ENCODE results near the gene RNF26. TPM values are rescaled to one million over a fixed set of nuclear protein-coding genes. Genes with fewer than 3 reads are reported as not detected.

Gene RNF26
- total and polyA plus RNA-seq, 2 of the 13 experiments (the other 11 are each of a cell fraction or from before 2014, with no cell fraction given), result 11.9 to 26.3 TPM

DNA sequence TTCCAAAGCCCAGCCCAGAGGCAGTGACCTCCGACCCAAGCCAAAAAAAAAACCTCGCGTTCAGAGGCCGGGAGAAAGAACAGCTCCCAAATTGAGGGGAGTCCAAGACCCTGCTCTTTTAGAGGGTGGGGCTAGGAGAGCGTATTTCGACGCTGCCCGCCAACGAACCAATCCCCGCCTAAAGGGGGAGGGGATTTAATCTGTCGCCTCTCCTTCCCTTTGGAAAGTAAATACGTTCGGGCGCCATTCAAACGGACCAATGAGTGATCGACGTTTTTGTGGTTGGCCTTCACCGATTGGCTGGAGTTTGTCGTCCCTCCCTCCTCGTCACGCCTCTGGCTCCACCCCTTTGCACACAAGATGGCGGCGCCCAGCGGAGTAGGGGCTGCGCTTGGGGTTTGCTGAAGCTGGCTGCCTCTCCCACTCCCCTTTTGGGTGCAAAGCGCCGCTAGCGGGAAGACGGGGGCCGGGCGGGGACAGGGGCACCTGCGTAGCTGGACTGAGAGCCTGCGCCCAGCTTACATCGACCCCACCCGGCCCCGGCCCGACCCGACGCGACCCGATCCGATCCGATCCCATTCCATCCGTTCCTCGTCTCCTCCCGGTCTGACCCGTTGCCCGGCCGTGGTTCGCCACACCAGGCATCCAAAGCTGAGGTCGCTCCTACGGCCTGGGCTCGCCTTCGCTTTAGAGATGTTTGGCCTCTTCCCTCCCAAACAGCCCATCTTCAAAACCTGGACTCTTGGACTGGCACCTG is at the start of gene RNF26 (continued):
- TF ChIP-seq, protein P1, sequence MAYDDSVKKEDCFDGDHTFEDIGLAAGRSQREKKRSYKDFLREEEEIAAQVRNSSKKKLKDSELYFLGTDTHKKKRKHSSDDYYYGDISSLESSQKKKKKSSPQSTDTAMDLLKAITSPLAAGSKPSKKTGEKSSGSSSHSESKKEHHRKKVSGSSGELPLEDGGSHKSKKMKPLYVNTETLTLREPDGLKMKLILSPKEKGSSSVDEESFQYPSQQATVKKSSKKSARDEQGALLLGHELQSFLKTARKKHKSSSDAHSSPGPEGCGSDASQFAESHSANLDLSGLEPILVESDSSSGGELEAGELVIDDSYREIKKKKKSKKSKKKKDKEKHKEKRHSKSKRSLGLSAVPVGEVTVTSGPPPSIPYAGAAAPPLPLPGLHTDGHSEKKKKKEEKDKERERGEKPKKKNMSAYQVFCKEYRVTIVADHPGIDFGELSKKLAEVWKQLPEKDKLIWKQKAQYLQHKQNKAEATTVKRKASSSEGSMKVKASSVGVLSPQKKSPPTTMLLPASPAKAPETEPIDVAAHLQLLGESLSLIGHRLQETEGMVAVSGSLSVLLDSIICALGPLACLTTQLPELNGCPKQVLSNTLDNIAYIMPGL (CRISPR knock-in tag; IDR thresholded peaks at IDR 0.05; ENCODE audit: borderline replicate concordance in 1 of 2, low read depth in 1 of 2), result peak; percentile 30 to 44; a peak in 2 of 4 replicates
- TF ChIP-seq, protein P2, sequence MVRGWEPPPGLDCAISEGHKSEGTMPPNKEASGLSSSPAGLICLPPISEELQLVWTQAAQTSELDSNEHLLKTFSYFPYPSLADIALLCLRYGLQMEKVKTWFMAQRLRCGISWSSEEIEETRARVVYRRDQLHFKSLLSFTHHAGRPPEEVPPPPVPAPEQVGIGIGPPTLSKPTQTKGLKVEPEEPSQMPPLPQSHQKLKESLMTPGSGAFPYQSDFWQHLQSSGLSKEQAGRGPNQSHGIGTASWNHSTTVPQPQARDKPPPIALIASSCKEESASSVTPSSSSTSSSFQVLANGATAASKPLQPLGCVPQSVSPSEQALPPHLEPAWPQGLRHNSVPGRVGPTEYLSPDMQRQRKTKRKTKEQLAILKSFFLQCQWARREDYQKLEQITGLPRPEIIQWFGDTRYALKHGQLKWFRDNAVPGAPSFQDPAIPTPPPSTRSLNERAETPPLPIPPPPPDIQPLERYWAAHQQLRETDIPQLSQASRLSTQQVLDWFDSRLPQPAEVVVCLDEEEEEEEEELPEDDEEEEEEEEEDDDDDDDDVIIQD (CRISPR knock-in tag; IDR thresholded peaks at IDR 0.05; ENCODE audit: low read depth), result no peak
- TF ChIP-seq PHF20 (CRISPR knock-in tag; IDR thresholded peaks at IDR 0.05), result peak; percentile 86
- TF ChIP-seq ZNF382 (CRISPR knock-in tag; IDR thresholded peaks at IDR 0.05; ENCODE audit: borderline replicate concordance), result no peak
- TF ChIP-seq POLR2A (IDR thresholded peaks at IDR 0.05; ENCODE audit: insufficient read depth in 1 of 2, low read depth in 2 of 2, low read length in 2 of 2), result peak; percentile 79 to 84
- TF ChIP-seq ZNF777 (CRISPR knock-in tag; IDR thresholded peaks at IDR 0.05), result peak; percentile 49; the same call in 1 of the 2 replicates
- peak; percentile 89 for TF ChIP-seq FOXK1 (CRISPR knock-in tag; IDR thresholded peaks at IDR 0.05; ENCODE audit: borderline replicate concordance, low read depth)
- TF ChIP-seq, protein P3, sequence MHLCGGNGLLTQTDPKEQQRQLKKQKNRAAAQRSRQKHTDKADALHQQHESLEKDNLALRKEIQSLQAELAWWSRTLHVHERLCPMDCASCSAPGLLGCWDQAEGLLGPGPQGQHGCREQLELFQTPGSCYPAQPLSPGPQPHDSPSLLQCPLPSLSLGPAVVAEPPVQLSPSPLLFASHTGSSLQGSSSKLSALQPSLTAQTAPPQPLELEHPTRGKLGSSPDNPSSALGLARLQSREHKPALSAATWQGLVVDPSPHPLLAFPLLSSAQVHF (CRISPR knock-in tag; IDR thresholded peaks at IDR 0.05), result no peak
- TF ChIP-seq, protein P4, sequence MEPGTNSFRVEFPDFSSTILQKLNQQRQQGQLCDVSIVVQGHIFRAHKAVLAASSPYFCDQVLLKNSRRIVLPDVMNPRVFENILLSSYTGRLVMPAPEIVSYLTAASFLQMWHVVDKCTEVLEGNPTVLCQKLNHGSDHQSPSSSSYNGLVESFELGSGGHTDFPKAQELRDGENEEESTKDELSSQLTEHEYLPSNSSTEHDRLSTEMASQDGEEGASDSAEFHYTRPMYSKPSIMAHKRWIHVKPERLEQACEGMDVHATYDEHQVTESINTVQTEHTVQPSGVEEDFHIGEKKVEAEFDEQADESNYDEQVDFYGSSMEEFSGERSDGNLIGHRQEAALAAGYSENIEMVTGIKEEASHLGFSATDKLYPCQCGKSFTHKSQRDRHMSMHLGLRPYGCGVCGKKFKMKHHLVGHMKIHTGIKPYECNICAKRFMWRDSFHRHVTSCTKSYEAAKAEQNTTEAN (CRISPR knock-in tag; conservative IDR thresholded peaks at IDR 0.05), result peak; percentile 53; the same call in 1 of the 2 replicates
- TF ChIP-seq, protein P5, sequence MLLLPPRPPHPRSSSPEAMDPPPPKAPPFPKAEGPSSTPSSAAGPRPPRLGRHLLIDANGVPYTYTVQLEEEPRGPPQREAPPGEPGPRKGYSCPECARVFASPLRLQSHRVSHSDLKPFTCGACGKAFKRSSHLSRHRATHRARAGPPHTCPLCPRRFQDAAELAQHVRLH (CRISPR knock-in tag; IDR thresholded peaks at IDR 0.05; ENCODE audit: borderline replicate concordance, low read depth), result peak; percentile 39; the same call in 1 of the 2 replicates
- TF ChIP-seq ZNF460 (CRISPR knock-in tag; IDR thresholded peaks at IDR 0.05; ENCODE audit: borderline replicate concordance), result no peak
- TF ChIP-seq RFXAP (CRISPR knock-in tag; IDR thresholded peaks at IDR 0.05; ENCODE audit: borderline replicate concordance), result peak; percentile 69
- TF ChIP-seq GATA4 (IDR thresholded peaks at IDR 0.05; ENCODE audit: borderline replicate concordance, low read depth), result no peak
- TF ChIP-seq DR1 (CRISPR knock-in tag; IDR thresholded peaks at IDR 0.05), result peak; percentile 39; the same call in 1 of the 2 replicates
- TF ChIP-seq ZNF44 (CRISPR knock-in tag; IDR thresholded peaks at IDR 0.05), result no peak
- TF ChIP-seq KDM5A (IDR thresholded peaks at IDR 0.05; ENCODE audit: borderline replicate concordance, low read length), result peak; percentile 95
- TF ChIP-seq BRD4 (CRISPR knock-in tag; IDR thresholded peaks at IDR 0.05), result peak; percentile 56; the same call in 1 of the 2 replicates
- TF ChIP-seq RARA (CRISPR knock-in tag; IDR thresholded peaks at IDR 0.05), result no peak
- no peak for TF ChIP-seq GABPA (IDR thresholded peaks at IDR 0.05; ENCODE audit: low read depth, low read length)
- peak; percentile 60 for TF ChIP-seq GABPA (CRISPR knock-in tag; IDR thresholded peaks at IDR 0.05; ENCODE audit: low read depth)
- TF ChIP-seq ARID2 (CRISPR knock-in tag; IDR thresholded peaks at IDR 0.05; ENCODE audit: borderline replicate concordance), result no peak
- peak; percentile 39; the same call in 1 of the 2 replicates for TF ChIP-seq HDAC2 (CRISPR knock-in tag; IDR thresholded peaks at IDR 0.05)
- peak; percentile 15 for TF ChIP-seq SKI (IDR thresholded peaks at IDR 0.05; ENCODE audit: partially characterized antibody)
- TF ChIP-seq GABPB1 (CRISPR knock-in tag; IDR thresholded peaks at IDR 0.05), result peak; percentile 76
- peak; percentile 39; the same call in 1 of the 2 replicates for TF ChIP-seq ZNF788 (CRISPR knock-in tag; IDR thresholded peaks at IDR 0.05; ENCODE audit: borderline replicate concordance)
